ENCODE data around the gene CACNA1D.

The CACNA1D gene

DNA sequence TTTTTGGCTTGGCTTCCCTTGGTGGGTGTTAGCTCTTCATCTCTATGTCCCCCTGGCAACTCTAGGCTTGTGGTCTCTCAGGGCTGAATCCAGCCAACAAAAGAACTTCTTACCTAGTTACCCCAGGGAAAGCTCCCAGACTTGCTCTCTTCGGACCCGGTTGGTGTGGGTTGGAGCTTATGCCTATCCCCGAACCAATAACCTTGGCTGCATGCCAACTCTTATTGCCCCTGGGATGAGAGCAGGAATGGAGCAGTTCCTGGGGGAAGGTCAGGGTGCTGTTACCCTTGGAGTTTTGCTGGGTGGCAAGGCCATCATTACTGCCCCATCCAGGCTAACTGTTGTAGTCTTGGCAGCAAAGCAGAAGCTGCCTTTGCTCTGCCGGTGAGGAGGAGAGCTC, 147.8 kb downstream of the CACNA1D start:
- Histone ChIP-seq H3K4ac (ENCODE audit: low read depth in 1 of 2, low read length in 2 of 2) (no peak overlapping the region), H3K9me3 (ENCODE audit: control insufficient read depth, low read length) (no peaks in the 10 kb centered on the region)
- no peak for DNase-seq

GRCh38 chr3:53643757-53644156, 149.3 kb downstream of the CACNA1D start:
- H3K4me1 ChIP-seq (ENCODE audit: control insufficient read depth, insufficient read depth, low read depth, low read length), result peaks cover 2% of the 10 kb centered on the region
- WGBS, result 41% methylated on average over 3 of the region's 4 CpGs
- H3K4me3 ChIP-seq (ENCODE audit: insufficient read depth in 1 of 2, low read depth in 1 of 2, low read length in 2 of 2), result no peak overlapping the region
- no peak overlapping the region for H2BK15ac ChIP-seq (ENCODE audit: low read depth, poor library complexity, severe bottlenecking)
- H2AK5ac ChIP-seq (ENCODE audit: low read length, severe bottlenecking), result no peak overlapping the region
- no peak overlapping the region for H4K91ac ChIP-seq (ENCODE audit: low read length)
- no peak overlapping the region for H3K27ac ChIP-seq (ENCODE audit: low read length, poor library complexity, severe bottlenecking)
- H3K79me1 ChIP-seq (replicated peaks; ENCODE audit: low read length, poor library complexity, severe bottlenecking), result no peaks in the 10 kb centered on the region
- no peak overlapping the region for H3K9ac ChIP-seq (ENCODE audit: low read length)
- H3K36me3 ChIP-seq (ENCODE audit: control insufficient read depth in 1 of 2, insufficient read depth in 2 of 2, low read depth in 1 of 2, low read length in 2 of 2), result no peaks in the 10 kb centered on the region
- no peak overlapping the region for H3K4me2 ChIP-seq (ENCODE audit: low read length, poor library complexity, severe bottlenecking)
- no peak for DNase-seq
- H3K18ac ChIP-seq (ENCODE audit: low read depth in 1 of 2, low read length in 2 of 2), result no peak overlapping the region
- no peak overlapping the region for H2BK12ac ChIP-seq (ENCODE audit: low read length in 2 of 2)
- H3K14ac ChIP-seq (ENCODE audit: low read length in 2 of 2), result no peak overlapping the region
- H3K9me3 ChIP-seq (ENCODE audit: control insufficient read depth, low read length), result no peaks in the 10 kb centered on the region
- H4K8ac ChIP-seq (ENCODE audit: low read length), result no peak overlapping the region
- no peak overlapping the region for H2AFZ ChIP-seq (ENCODE audit: low read depth, low read length)
- H3K23ac ChIP-seq (ENCODE audit: low read length in 2 of 2), result no peak overlapping the region
- H2BK5ac ChIP-seq (ENCODE audit: low read depth, low read length, poor library complexity, severe bottlenecking), result no peak overlapping the region
- peaks cover 0 to 3% of the 10 kb centered on the region in 2 experiments for H3K27me3 ChIP-seq (ENCODE audit: control insufficient read depth in 1 of 2, insufficient read depth in 1 of 2, low read length in 2 of 2)
- H3K4ac ChIP-seq (ENCODE audit: low read depth in 1 of 2, low read length in 2 of 2), result no peak overlapping the region
- H2BK120ac ChIP-seq (ENCODE audit: low read depth, low read length), result no peak overlapping the region

More for the DNA sequence above, 147.8 kb downstream of the CACNA1D start:
- H4K8ac ChIP-seq (ENCODE audit: low read length), result no peak overlapping the region
- peaks cover 0 to 1% of the 10 kb centered on the region in 2 experiments for H3K27me3 ChIP-seq (ENCODE audit: control insufficient read depth in 1 of 2, insufficient read depth in 1 of 2, low read length in 2 of 2)
- H3K9ac ChIP-seq (ENCODE audit: low read length), result no peak overlapping the region
- no peak overlapping the region for H3K4me3 ChIP-seq (ENCODE audit: insufficient read depth in 1 of 2, low read depth in 1 of 2, low read length in 2 of 2)
- no peak overlapping the region for H2AFZ ChIP-seq (ENCODE audit: low read depth, low read length)
- no peak overlapping the region for H3K14ac ChIP-seq (ENCODE audit: low read length in 2 of 2)
- H2BK12ac ChIP-seq (ENCODE audit: low read length in 2 of 2), result no peak overlapping the region
- no peak overlapping the region for H3K4me2 ChIP-seq (ENCODE audit: low read length, poor library complexity, severe bottlenecking)
- no peak overlapping the region for H3K27ac ChIP-seq (ENCODE audit: low read length, poor library complexity, severe bottlenecking)
- 99% methylated on average over 4 of the region's 4 CpGs for WGBS
- peaks cover 2% of the 10 kb centered on the region for H3K4me1 ChIP-seq (ENCODE audit: control insufficient read depth, insufficient read depth, low read depth, low read length)
- no peaks in the 10 kb centered on the region for H3K36me3 ChIP-seq (ENCODE audit: control insufficient read depth in 1 of 2, insufficient read depth in 2 of 2, low read depth in 1 of 2, low read length in 2 of 2)
- no peak overlapping the region for H4K91ac ChIP-seq (ENCODE audit: low read length)
- H2BK5ac ChIP-seq (ENCODE audit: low read depth, low read length, poor library complexity, severe bottlenecking), result no peak overlapping the region
- H2BK15ac ChIP-seq (ENCODE audit: low read depth, poor library complexity, severe bottlenecking), result no peak overlapping the region
- no peak overlapping the region for H3K18ac ChIP-seq (ENCODE audit: low read depth in 1 of 2, low read length in 2 of 2)
- no peak overlapping the region for H2AK5ac ChIP-seq (ENCODE audit: low read length, severe bottlenecking)
- H3K23ac ChIP-seq (ENCODE audit: low read length in 2 of 2), result no peak overlapping the region
- H2BK120ac ChIP-seq (ENCODE audit: low read depth, low read length), result no peak overlapping the region
- no peaks in the 10 kb centered on the region for H3K79me1 ChIP-seq (replicated peaks; ENCODE audit: low read length, poor library complexity, severe bottlenecking)

- no peak overlapping the region for H3K23ac ChIP-seq (ENCODE audit: low read length in 2 of 2)
- peaks cover 2% of the 10 kb centered on the region for H3K4me1 ChIP-seq (ENCODE audit: control insufficient read depth, insufficient read depth, low read depth, low read length)
- no peak overlapping the region for H3K4me3 ChIP-seq (ENCODE audit: insufficient read depth in 1 of 2, low read depth in 1 of 2, low read length in 2 of 2)
- H2AK5ac ChIP-seq (ENCODE audit: low read length, severe bottlenecking), result no peak overlapping the region
- no peak overlapping the region for H3K18ac ChIP-seq (ENCODE audit: low read depth in 1 of 2, low read length in 2 of 2)
- H3K27ac ChIP-seq (ENCODE audit: low read length, poor library complexity, severe bottlenecking), result no peak overlapping the region
- H3K14ac ChIP-seq (ENCODE audit: low read length in 2 of 2), result no peak overlapping the region
- no peak overlapping the region for H3K4ac ChIP-seq (ENCODE audit: low read depth in 1 of 2, low read length in 2 of 2)
- no peaks in the 10 kb centered on the region for H3K9me3 ChIP-seq (ENCODE audit: control insufficient read depth, low read length)
- H2BK120ac ChIP-seq (ENCODE audit: low read depth, low read length), result no peak overlapping the region
- no peak overlapping the region for H2BK5ac ChIP-seq (ENCODE audit: low read depth, low read length, poor library complexity, severe bottlenecking)
- H2AFZ ChIP-seq (ENCODE audit: low read depth, low read length), result no peak overlapping the region
- H2BK15ac ChIP-seq (ENCODE audit: low read depth, poor library complexity, severe bottlenecking), result no peak overlapping the region
- no peaks in the 10 kb centered on the region for H3K79me1 ChIP-seq (replicated peaks; ENCODE audit: low read length, poor library complexity, severe bottlenecking)
- no peak overlapping the region for H2BK12ac ChIP-seq (ENCODE audit: low read length in 2 of 2)
- no peak overlapping the region for H4K91ac ChIP-seq (ENCODE audit: low read length)
- DNase-seq, result no peak
- WGBS, result 67% methylated on average over 3 of the region's 3 CpGs
- H3K27me3 ChIP-seq (ENCODE audit: control insufficient read depth in 1 of 2, insufficient read depth in 1 of 2, low read length in 2 of 2), result peaks cover 0 to 3% of the 10 kb centered on the region in 2 experiments
- H4K8ac ChIP-seq (ENCODE audit: low read length), result no peak overlapping the region
- no peak overlapping the region for H3K4me2 ChIP-seq (ENCODE audit: low read length, poor library complexity, severe bottlenecking)
- H3K9ac ChIP-seq (ENCODE audit: low read length), result no peak overlapping the region
- no peaks in the 10 kb centered on the region for H3K36me3 ChIP-seq (ENCODE audit: control insufficient read depth in 1 of 2, insufficient read depth in 2 of 2, low read depth in 1 of 2, low read length in 2 of 2)
Observed at GRCh38 chr3:53645754-53646153, 151.3 kb downstream of the CACNA1D start.

DNA sequence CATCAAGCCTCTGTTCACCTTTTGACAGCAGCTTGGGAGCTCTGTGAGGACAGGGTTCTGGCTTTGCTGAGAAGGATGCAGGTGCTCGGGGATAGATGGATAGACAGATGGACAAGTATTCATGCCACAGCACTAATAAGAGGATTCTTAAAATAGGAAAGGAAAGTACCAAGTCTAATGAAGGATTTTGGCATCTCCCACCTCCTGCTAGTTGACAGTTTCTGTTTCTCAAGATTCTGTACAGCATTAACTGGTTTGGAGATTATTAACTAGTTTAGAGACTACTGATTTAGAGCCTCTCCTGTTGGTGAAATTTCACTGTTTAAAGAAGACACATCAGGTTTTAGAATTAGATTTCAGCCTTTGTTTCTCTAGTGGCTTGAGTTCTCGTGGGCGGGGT, 152.3 kb downstream of the CACNA1D start:
- H3K4me3 ChIP-seq (ENCODE audit: insufficient read depth in 1 of 2, low read depth in 1 of 2, low read length in 2 of 2), result no peak overlapping the region
- 59% methylated on average over 2 of the region's 3 CpGs for WGBS
- H2AK5ac ChIP-seq (ENCODE audit: low read length, severe bottlenecking), result no peak overlapping the region
- H2BK120ac ChIP-seq (ENCODE audit: low read depth, low read length), result no peak overlapping the region
- peaks cover 2% of the 10 kb centered on the region for H3K4me1 ChIP-seq (ENCODE audit: control insufficient read depth, insufficient read depth, low read depth, low read length)
- H3K27me3 ChIP-seq (ENCODE audit: control insufficient read depth in 1 of 2, insufficient read depth in 1 of 2, low read length in 2 of 2), result peaks cover 0 to 3% of the 10 kb centered on the region in 2 experiments
- DNase-seq, result no peak
- no peak overlapping the region for H3K27ac ChIP-seq (ENCODE audit: low read length, poor library complexity, severe bottlenecking)
- H3K4ac ChIP-seq (ENCODE audit: low read depth in 1 of 2, low read length in 2 of 2), result no peak overlapping the region
- no peak overlapping the region for H2BK5ac ChIP-seq (ENCODE audit: low read depth, low read length, poor library complexity, severe bottlenecking)
- H4K8ac ChIP-seq (ENCODE audit: low read length), result no peak overlapping the region
- H2AFZ ChIP-seq (ENCODE audit: low read depth, low read length), result no peak overlapping the region
- no peaks in the 10 kb centered on the region for H3K79me1 ChIP-seq (replicated peaks; ENCODE audit: low read length, poor library complexity, severe bottlenecking)
- no peaks in the 10 kb centered on the region for H3K9me3 ChIP-seq (ENCODE audit: control insufficient read depth, low read length)
- no peak overlapping the region for H3K4me2 ChIP-seq (ENCODE audit: low read length, poor library complexity, severe bottlenecking)
- H3K9ac ChIP-seq (ENCODE audit: low read length), result no peak overlapping the region
- H2BK12ac ChIP-seq (ENCODE audit: low read length in 2 of 2), result no peak overlapping the region
- H3K36me3 ChIP-seq (ENCODE audit: control insufficient read depth in 1 of 2, insufficient read depth in 2 of 2, low read depth in 1 of 2, low read length in 2 of 2), result no peaks in the 10 kb centered on the region
- H2BK15ac ChIP-seq (ENCODE audit: low read depth, poor library complexity, severe bottlenecking), result no peak overlapping the region
- H3K18ac ChIP-seq (ENCODE audit: low read depth in 1 of 2, low read length in 2 of 2), result no peak overlapping the region
- no peak overlapping the region for H3K14ac ChIP-seq (ENCODE audit: low read length in 2 of 2)
- H3K23ac ChIP-seq (ENCODE audit: low read length in 2 of 2), result no peak overlapping the region
- H4K91ac ChIP-seq (ENCODE audit: low read length), result no peak overlapping the region

Data from mesenchymal stem cell (in vitro differentiated cells and primary cell).